Thoracic aorta (tissue), 2 donors: ENCODE data around the gene BBS7. TPM values are rescaled to one million over a fixed set of nuclear protein-coding genes. Genes with fewer than 3 reads are reported as not detected.

ENCODE experiments used
- ATAC-seq: fragments of 150-250 bp; one replicate; pipeline ENCODE4 v1.8.0; 2017; ENCODE audit warnings: low read depth; ENCODE audit not compliant: insufficient number of reproducible peaks, low FRiP score
- DNase-seq: peaks from one replicate; pipeline ENCODE4 v3.0.0-alpha.2; 2020; ENCODE audit warnings: low spot score
- H3K27ac ChIP-seq, 2 donors: fragments of 200-600 bp; sonication (generic); 1 replicate in 1 of 2; 2 replicates in 1 of 2; pipeline ENCODE4 v1.5.1; 2016; ENCODE audit warnings: mild to moderate bottlenecking in 2 of 2, moderate library complexity in 2 of 2
- H3K27me3 ChIP-seq: fragments of 200-600 bp; sonication (generic); replicated peaks from 2 replicates; pipeline ENCODE4 v1.6.0; 2016; ENCODE audit warnings: mild to moderate bottlenecking; ENCODE audit not compliant: insufficient read depth
- H3K36me3 ChIP-seq: fragments of 200-600 bp; sonication (generic); one replicate; pipeline ENCODE4 v1.5.1; 2016
- H3K4me1 ChIP-seq, 2 donors: fragments of 200-600 bp; sonication (generic); 1 replicate in 1 of 2; 2 replicates in 1 of 2; pipeline versions ENCODE4 v1.5.1 to v1.6.0; 2016; ENCODE audit warnings: low read depth in 2 of 2, mild to moderate bottlenecking in 1 of 2; ENCODE audit not compliant: control insufficient read depth in 1 of 2
- H3K4me3 ChIP-seq: fragments of 200-600 bp; sonication (generic); 2 replicates; pipeline ENCODE4 v1.5.1; 2016; ENCODE audit warnings: mild to moderate bottlenecking
- H3K9me3 ChIP-seq: fragments of 200-600 bp; sonication (generic); 2 replicates; pipeline ENCODE4 v1.5.1; 2016
- total RNA-seq, 2 donors: library from RNA; depleted of rRNA; stranded (reverse); fragments of >200 nt; gene quantifications; one replicate each; pipeline versions ENCODE4 v1.1.0 to v1.2.3, GENCODE V29; 2016
- TF ChIP-seq, protein P1 (sequence below): fragments of 200-600 bp; sonication (generic); IDR thresholded peaks from one replicate; pipeline ENCODE4 v1.5.1; 2019; ENCODE audit warnings: antibody characterized with exemption

The BBS7 gene
- total RNA-seq, 2 donors from 2014 or later = 10.2 to 13.8 TPM

DNA sequence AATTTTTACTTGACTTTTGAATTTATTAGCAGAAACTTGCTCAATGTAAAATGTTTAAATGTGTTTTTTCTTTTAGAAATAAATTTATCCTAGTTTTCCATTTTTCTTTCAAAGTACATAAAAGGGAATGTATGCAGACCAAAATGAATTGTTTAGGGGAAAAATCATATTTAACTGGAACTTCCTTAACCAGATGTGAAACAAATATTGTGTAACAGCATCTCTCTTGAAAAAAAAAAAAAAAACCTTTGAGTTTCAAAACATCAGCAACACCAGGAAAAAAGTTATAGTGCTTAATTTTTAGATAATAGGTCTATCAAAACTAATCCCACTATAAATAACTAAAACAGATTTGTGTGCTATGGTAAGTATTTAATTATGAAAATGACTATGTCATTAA, 32.1 kb downstream of the BBS7 start:
- Histone ChIP-seq H3K4me1 (no peaks in the 10 kb centered on the region), H3K27me3 (no peaks in the 10 kb centered on the region), H3K9me3 (no peaks in the 10 kb centered on the region), H3K36me3 (peaks cover 10% of the 10 kb centered on the region), H3K4me3 (no peak overlapping the region), H3K27ac (no peak overlapping the region)
- TF ChIP-seq, protein P1, sequence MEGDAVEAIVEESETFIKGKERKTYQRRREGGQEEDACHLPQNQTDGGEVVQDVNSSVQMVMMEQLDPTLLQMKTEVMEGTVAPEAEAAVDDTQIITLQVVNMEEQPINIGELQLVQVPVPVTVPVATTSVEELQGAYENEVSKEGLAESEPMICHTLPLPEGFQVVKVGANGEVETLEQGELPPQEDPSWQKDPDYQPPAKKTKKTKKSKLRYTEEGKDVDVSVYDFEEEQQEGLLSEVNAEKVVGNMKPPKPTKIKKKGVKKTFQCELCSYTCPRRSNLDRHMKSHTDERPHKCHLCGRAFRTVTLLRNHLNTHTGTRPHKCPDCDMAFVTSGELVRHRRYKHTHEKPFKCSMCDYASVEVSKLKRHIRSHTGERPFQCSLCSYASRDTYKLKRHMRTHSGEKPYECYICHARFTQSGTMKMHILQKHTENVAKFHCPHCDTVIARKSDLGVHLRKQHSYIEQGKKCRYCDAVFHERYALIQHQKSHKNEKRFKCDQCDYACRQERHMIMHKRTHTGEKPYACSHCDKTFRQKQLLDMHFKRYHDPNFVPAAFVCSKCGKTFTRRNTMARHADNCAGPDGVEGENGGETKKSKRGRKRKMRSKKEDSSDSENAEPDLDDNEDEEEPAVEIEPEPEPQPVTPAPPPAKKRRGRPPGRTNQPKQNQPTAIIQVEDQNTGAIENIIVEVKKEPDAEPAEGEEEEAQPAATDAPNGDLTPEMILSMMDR = no peak
- ATAC-seq = no peak
- no peak for DNase-seq

DNA sequence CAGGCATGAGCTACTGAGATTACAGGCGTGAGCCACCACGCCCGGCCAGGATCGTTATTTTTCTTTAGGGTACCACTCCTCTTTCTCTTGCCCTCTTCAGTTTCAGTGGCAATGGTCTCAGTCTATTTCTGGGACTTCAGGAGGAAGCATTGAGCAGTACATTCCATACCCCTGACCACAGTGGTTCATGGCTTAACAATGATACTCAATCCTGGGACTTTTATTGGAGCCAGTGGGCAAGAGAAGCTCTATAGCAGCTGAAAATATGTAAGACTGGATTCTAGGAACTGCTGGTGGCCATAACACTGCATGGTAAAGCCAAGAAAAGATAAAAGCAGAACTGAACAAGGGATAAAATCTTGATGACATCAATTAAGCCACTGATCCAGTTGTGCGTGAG, 40.8 kb downstream of the BBS7 start:
- Histone ChIP-seq H3K27ac (no peak overlapping the region), H3K4me1 (no peaks in the 10 kb centered on the region), H3K27me3 (no peaks in the 10 kb centered on the region), H3K4me3 (no peak overlapping the region), H3K9me3 (no peaks in the 10 kb centered on the region), H3K36me3 (peaks cover 11% of the 10 kb centered on the region)
- DNase-seq = no peak
- TF ChIP-seq, protein P1 = no peak
- no peak for ATAC-seq

- Histone ChIP-seq H3K36me3 (peaks cover 11% of the 10 kb centered on the region), H3K27ac (no peak overlapping the region), H3K9me3 (no peaks in the 10 kb centered on the region), H3K4me3 (no peak overlapping the region), H3K4me1 (peaks cover 7% of the 10 kb centered on the region in 2 donors), H3K27me3 (no peaks in the 10 kb centered on the region)
- ATAC-seq (no peak), DNase-seq (no peak)
- TF ChIP-seq, protein P1 = no peak
Observed at GRCh38 chr4:121827853-121828252, 42.4 kb downstream of the BBS7 start.

DNA sequence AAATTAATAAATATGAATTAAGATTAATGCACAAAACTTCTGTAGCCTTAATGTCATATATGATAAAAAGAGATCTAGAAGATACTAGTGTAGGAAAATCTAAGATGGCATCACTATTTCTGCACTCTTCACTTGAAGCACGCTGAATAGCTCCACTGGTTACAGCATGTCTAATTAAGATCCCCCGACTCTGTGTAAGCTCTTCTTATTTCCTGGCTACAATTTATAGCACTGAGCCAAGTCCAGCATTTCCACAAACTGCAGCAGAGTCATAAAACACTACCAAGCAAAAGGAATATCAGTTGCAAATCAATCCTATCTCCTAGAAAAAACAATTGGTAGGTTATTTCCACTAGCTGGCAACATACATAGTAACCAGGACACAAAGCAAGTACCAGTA, 45.3 kb downstream of the BBS7 start:
- Histone ChIP-seq H3K4me1 (peaks cover 9% of the 10 kb centered on the region in 2 donors), H3K36me3 (peaks cover 7% of the 10 kb centered on the region), H3K9me3 (no peaks in the 10 kb centered on the region), H3K27me3 (no peaks in the 10 kb centered on the region), H3K4me3 (no peak overlapping the region), H3K27ac (no peak overlapping the region)
- ATAC-seq = no peak
- DNase-seq = no peak
- TF ChIP-seq, protein P1 = no peak

- Histone ChIP-seq H3K27me3 (no peaks in the 10 kb centered on the region), H3K27ac (peak overlapping the region; percentile 23 to 69), H3K4me1 (peaks cover 9% of the 10 kb centered on the region in 2 donors), H3K36me3 (peaks cover 7% of the 10 kb centered on the region), H3K9me3 (no peaks in the 10 kb centered on the region), H3K4me3 (peak overlapping the region; percentile 93)
- DNase-seq = no peak
- ATAC-seq = no peak
- TF ChIP-seq, protein P1 = no peak
Observed at GRCh38 chr4:121824171-121824527, 46.1 kb downstream of the BBS7 start.
